Testis (tissue), 3 donors: ENCODE data around the gene OGN. TPM values are rescaled to one million over a fixed set of nuclear protein-coding genes. Genes with fewer than 3 reads are reported as not detected.
A peak's percentile ranks its signal among the peaks of the same experiment; 100 is the strongest.

Experiments used
- DNase-seq: peaks from one replicate; pipeline ENCODE4 v3.0.0-alpha.2; 2019
- H3K27ac ChIP-seq, 2 donors: fragments of 200-600 bp; sonication (generic); one replicate each; pipeline ENCODE4 v1.5.1; 2019
- H3K27me3 ChIP-seq: fragments of 200-600 bp; sonication (generic); one replicate; pipeline ENCODE4 v1.5.1; 2019
- H3K36me3 ChIP-seq: fragments of 200-600 bp; sonication (generic); one replicate; pipeline ENCODE4 v1.5.1; 2017; ENCODE audit warnings: low read depth; ENCODE audit errors: missing control alignments
- H3K4me1 ChIP-seq: fragments of 200-600 bp; sonication (generic); one replicate; pipeline ENCODE4 v1.5.1; 2019
- H3K4me3 ChIP-seq, 2 donors: fragments of 200-600 bp; sonication (generic); one replicate each; pipeline ENCODE4 v1.5.1; 2017 to 2019
- H3K9me3 ChIP-seq: fragments of 200-600 bp; sonication (generic); one replicate; pipeline ENCODE4 v1.5.1; 2017
- CTCF ChIP-seq, 3 experiments: fragments of 450-650 bp in 2 of 3; fragments of 200-600 bp in 1 of 3; sonication (generic) in 1 of 3; IDR thresholded peaks; one replicate each; pipeline ENCODE4 v1.5.1; 2016 to 2019; ENCODE audit warnings: antibody characterized with exemption in 3 of 3, mild to moderate bottlenecking in 2 of 3, moderate library complexity in 1 of 3
- POLR2A ChIP-seq: fragments of 450-650 bp; IDR thresholded peaks from one replicate; pipeline ENCODE4 v1.6.1; 2017; ENCODE audit warnings: antibody characterized with exemption, mild to moderate bottlenecking, moderate library complexity
- WGBS, 2 donors: methylation state at CpG; one replicate each; pipeline ENCODE4 v1.1.5; 2018; 5-methylcytosine and 5-hydroxymethylcytosine counted together
- intact Hi-C: fragments of 100-400 bp; cut with DNase I; formaldehyde crosslinking; loops from one replicate; pipeline ENCODE4 v1.15.1; 2023; ENCODE audit warnings: low total_unique reads
- polyA plus RNA-seq: library from polyadenylated mRNA; stranded (reverse); fragments of 350-450 nt; fragmentation: Illumina TruSeq; extraction: RNeasy Lipid Tissue Mini Kit (QIAGEN cat#74804); gene quantifications from one replicate; pipeline ENCODE4 v1.2.3, GENCODE V29; 2014; ENCODE audit warnings: low read depth, low replicate concordance; ENCODE audit not compliant: insufficient read depth
- total RNA-seq, 2 donors: library from RNA; depleted of rRNA; stranded (reverse); fragments of >200 nt; gene quantifications; one replicate each; pipeline ENCODE4 v1.2.3, GENCODE V29; 2016

OGN gene
- total and polyA plus RNA-seq, 3 donors from 2014 or later, result 4.9 to 18.4 (median 9.5) TPM

GRCh38 chr9:92385953-92386352 lies 18.4 kb downstream of the OGN start:
- intact Hi-C loops, result no loop called here
- no peak overlapping the region for H3K27ac ChIP-seq

GRCh38 chr9:92385477-92385876 lies 18.9 kb downstream of the OGN start:
- Histone ChIP-seq H3K4me3 (no peak overlapping the region), H3K27me3 (no peaks in the 10 kb centered on the region), H3K27ac (peak overlapping the region in 1 of 2 donors; percentile 51), H3K9me3 (no peaks in the 10 kb centered on the region), H3K4me1 (no peaks in the 10 kb centered on the region), H3K36me3 (no peaks in the 10 kb centered on the region)
- 68 to 71% methylated on average over 6 of the region's 6 CpGs for WGBS, 2 donors
- no peak for DNase-seq
- TF ChIP-seq CTCF (IDR thresholded peaks at IDR 0.05), result no peak
- no peak for TF ChIP-seq POLR2A
- intact Hi-C loops, result no loop called here

More at GRCh38 chr9:92385953-92386352, 18.4 kb downstream of the OGN start:
- Histone ChIP-seq H3K4me3 (no peak overlapping the region), H3K4me1 (no peaks in the 10 kb centered on the region), H3K36me3 (no peaks in the 10 kb centered on the region), H3K9me3 (no peaks in the 10 kb centered on the region), H3K27me3 (no peaks in the 10 kb centered on the region)
- 93 to 94% methylated on average over 4 of the region's 4 CpGs for WGBS, 2 donors
- no peak for DNase-seq
- TF ChIP-seq POLR2A, result no peak
- TF ChIP-seq CTCF (IDR thresholded peaks at IDR 0.05), result no peak

- peak overlapping the region in 1 of 2 donors; percentile 51 for H3K27ac ChIP-seq
- no peaks in the 10 kb centered on the region for H3K4me1 ChIP-seq
- DNase-seq, result no peak
- H3K27me3 ChIP-seq, result no peaks in the 10 kb centered on the region
- intact Hi-C loops, result no loop called here
- 55 to 59% methylated on average over 3 of the region's 3 CpGs for WGBS, 2 donors
- TF ChIP-seq POLR2A, result no peak
- no peak for TF ChIP-seq CTCF (IDR thresholded peaks at IDR 0.05)
- no peaks in the 10 kb centered on the region for H3K36me3 ChIP-seq
- H3K4me3 ChIP-seq, result no peak overlapping the region
- no peaks in the 10 kb centered on the region for H3K9me3 ChIP-seq
Observed at GRCh38 chr9:92385001-92385400, 19.4 kb downstream of the OGN start.

GRCh38 chr9:92384375-92384774 lies 20.0 kb downstream of the OGN start:
- no peak overlapping the region for H3K4me3 ChIP-seq
- no peaks in the 10 kb centered on the region for H3K9me3 ChIP-seq
- no peak for DNase-seq
- H3K36me3 ChIP-seq, result no peaks in the 10 kb centered on the region
- no peaks in the 10 kb centered on the region for H3K27me3 ChIP-seq
- TF ChIP-seq POLR2A (no peak), CTCF (IDR thresholded peaks at IDR 0.05) (no peak)
- peak overlapping the region in 1 of 2 donors; percentile 51 for H3K27ac ChIP-seq
- 66 to 86% methylated on average over 1 of the region's 1 CpG for WGBS, 2 donors
- intact Hi-C loops, result no loop called here
- no peaks in the 10 kb centered on the region for H3K4me1 ChIP-seq

- H3K9me3 ChIP-seq, result no peaks in the 10 kb centered on the region
- H3K27me3 ChIP-seq, result no peaks in the 10 kb centered on the region
- H3K4me3 ChIP-seq, result no peak overlapping the region
- no peak for TF ChIP-seq POLR2A
- no peak for TF ChIP-seq CTCF (IDR thresholded peaks at IDR 0.05)
- no peak for DNase-seq
- H3K36me3 ChIP-seq, result no peaks in the 10 kb centered on the region
- WGBS, 2 donors, result 94 to 96% methylated on average over 2 of the region's 2 CpGs
- intact Hi-C loops, result no loop called here
- no peak overlapping the region for H3K27ac ChIP-seq
- H3K4me1 ChIP-seq, result no peaks in the 10 kb centered on the region
Observed at GRCh38 chr9:92381775-92382174, 22.6 kb downstream of the OGN start.
